GM12874 (cell line): Measurements from ENCODE around the gene EML1.

Experiments used
- TF ChIP-seq, protein P1 (sequence below): IDR thresholded peaks from 2 replicates; pipeline ENCODE4 v1.5.1; 2011; ENCODE audit warnings: low read depth, mild to moderate bottlenecking, control low read depth, low read length, moderate library complexity; ENCODE audit not compliant: insufficient read depth

The EML1 gene

GRCh38 chr14:99980299-99980698 is 187.1 kb downstream of the EML1 start:
- TF ChIP-seq, protein P1, sequence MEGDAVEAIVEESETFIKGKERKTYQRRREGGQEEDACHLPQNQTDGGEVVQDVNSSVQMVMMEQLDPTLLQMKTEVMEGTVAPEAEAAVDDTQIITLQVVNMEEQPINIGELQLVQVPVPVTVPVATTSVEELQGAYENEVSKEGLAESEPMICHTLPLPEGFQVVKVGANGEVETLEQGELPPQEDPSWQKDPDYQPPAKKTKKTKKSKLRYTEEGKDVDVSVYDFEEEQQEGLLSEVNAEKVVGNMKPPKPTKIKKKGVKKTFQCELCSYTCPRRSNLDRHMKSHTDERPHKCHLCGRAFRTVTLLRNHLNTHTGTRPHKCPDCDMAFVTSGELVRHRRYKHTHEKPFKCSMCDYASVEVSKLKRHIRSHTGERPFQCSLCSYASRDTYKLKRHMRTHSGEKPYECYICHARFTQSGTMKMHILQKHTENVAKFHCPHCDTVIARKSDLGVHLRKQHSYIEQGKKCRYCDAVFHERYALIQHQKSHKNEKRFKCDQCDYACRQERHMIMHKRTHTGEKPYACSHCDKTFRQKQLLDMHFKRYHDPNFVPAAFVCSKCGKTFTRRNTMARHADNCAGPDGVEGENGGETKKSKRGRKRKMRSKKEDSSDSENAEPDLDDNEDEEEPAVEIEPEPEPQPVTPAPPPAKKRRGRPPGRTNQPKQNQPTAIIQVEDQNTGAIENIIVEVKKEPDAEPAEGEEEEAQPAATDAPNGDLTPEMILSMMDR, result no peak

GRCh38 chr14:99981806-99982205 is 188.6 kb downstream of the EML1 start:
- TF ChIP-seq, protein P1, result no peak

GRCh38 chr14:99982537-99983250 is 189.5 kb downstream of the EML1 start:
- TF ChIP-seq, protein P1, result peak; percentile 75

DNA sequence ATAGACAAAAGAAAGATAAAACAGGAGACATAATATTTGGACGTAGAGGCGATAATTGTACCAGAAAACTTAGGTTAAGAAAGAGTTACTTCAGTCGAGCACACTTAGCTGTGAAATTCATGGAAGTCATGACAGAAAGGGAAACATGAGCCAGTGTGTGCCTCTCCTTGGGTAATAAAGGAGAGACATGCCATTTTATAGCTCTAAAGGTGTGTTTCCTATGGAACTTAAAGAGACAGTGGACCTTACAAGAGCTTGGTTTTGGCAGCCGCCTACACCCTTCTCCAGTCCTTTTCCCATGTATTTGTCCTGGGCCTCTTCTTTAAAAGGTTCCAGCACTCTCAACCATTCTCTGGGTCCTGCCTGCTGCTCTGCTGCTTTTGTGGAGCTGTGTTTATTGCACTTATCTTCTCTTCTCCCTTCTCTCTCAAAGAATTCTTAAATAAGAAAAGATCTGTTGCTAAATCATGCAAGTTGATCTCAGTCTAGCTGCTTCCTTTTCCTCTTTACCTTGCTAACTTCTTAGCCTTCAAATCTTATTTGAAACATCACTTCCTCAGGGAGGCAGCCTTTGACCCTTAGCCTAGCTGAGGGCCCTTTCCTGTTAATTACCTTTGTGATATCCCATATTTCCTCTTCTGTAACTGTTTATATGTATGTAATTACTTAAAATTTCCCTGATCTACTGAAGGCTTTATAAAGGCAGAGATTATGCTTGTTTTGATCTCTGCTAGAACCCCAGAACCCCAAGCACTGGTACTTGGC is 190.2 kb downstream of the EML1 start:
- TF ChIP-seq, protein P1, result no peak

DNA sequence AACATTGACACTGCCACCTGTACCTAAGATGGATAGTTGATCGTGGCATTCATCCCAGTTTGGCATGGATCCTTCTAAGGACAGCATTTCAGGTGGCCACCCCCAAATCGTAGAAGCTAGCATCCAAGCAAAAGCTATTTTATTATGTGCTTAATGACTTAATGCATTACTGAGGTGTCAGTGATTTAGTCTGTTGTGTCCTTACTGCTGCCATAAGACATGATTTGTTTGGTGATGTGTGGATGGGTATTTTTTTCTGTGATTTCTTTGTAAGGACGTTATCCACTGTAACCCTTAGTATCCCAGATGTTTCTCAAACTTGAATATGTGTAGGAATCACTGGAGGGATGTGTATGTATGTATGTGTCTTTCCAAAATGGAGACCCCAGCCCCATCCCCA is 190.8 kb downstream of the EML1 start:
- TF ChIP-seq, protein P1, result no peak

GRCh38 chr14:99986396-99986795 is 193.2 kb downstream of the EML1 start:
- TF ChIP-seq, protein P1, result no peak

DNA sequence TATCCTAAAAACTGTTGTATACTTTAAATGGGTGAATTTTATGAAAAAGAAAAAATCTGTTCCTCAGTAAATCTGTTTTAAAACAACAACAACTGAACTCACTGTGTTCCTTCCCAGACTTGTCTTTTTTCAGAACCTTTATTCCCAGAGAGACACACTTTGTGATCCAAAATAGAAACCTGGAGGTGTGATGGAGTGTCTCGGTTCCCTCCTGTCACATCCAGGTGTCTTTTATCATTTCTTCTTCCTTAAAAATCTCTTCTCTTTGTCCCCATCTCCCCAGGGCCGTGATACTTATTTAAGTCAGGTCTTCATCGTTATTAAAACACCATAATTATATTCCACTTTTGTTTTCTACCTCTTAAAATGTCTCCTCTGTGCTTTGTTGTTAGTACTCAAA is 195.8 kb downstream of the EML1 start:
- TF ChIP-seq, protein P1, result no peak
